Retinal pigment epithelial cell (primary cell): ENCODE data around the gene NUDT22.
A peak's percentile ranks its signal among the peaks of the same experiment; 100 is the strongest.

Experiments used
- DNase-seq: peaks from one replicate; pipeline ENCODE4 v3.0.0-alpha.2; 2010; ENCODE audit warnings: low read depth
- H3K4me3 ChIP-seq: 2 replicates; pipeline ENCODE4 v1.5.1; 2011; ENCODE audit warnings: mild to moderate bottlenecking, low read length, control low read depth, moderate library complexity
- CTCF ChIP-seq: conservative IDR thresholded peaks from 2 replicates; pipeline ENCODE4 v1.5.1; 2011; ENCODE audit warnings: low read depth, low read length, control low read depth, inconsistent platforms

The NUDT22 gene

GRCh38 chr11:64269540-64270220, 43.6 kb downstream of the NUDT22 start:
- peak; percentile 4 for TF ChIP-seq CTCF
- peak overlapping the region; percentile 76 for H3K4me3 ChIP-seq
- peak; percentile 99 for DNase-seq

- TF ChIP-seq CTCF = no peak
- H3K4me3 ChIP-seq = no peak overlapping the region
- no peak for DNase-seq
These were observed 49.1 kb downstream of the NUDT22 start for GRCh38 chr11:64275031-64275800.

GRCh38 chr11:64275841-64276240, 49.8 kb downstream of the NUDT22 start:
- no peak overlapping the region for H3K4me3 ChIP-seq
- TF ChIP-seq CTCF = no peak
- no peak for DNase-seq

GRCh38 chr11:64276653-64277431, 50.8 kb downstream of the NUDT22 start:
- H3K4me3 ChIP-seq = no peak overlapping the region
- no peak for TF ChIP-seq CTCF
- no peak for DNase-seq

GRCh38 chr11:64278576-64279190, 52.6 kb downstream of the NUDT22 start:
- H3K4me3 ChIP-seq = no peak overlapping the region
- DNase-seq = no peak
- TF ChIP-seq CTCF = no peak
